Measurements from ENCODE around the gene FAM111A. TPM values are rescaled to one million over a fixed set of nuclear protein-coding genes. Genes with fewer than 3 reads are reported as not detected.
A peak's percentile ranks its signal among the peaks of the same experiment; 100 is the strongest.

Gene FAM111A
- total RNA-seq, 2 donors from 2014 or later, result 15.5 to 23.6 TPM

- intact Hi-C loops (cut with DNase I), result no loop called here
- no peak for DNase-seq (ENCODE audit: low spot score)
Observed at GRCh38 chr11:59191095-59191494, 48.4 kb downstream of the FAM111A start.

GRCh38 chr11:59191890-59192289 is 49.2 kb downstream of the FAM111A start:
- intact Hi-C loops (cut with DNase I), result no loop called here
- DNase-seq (ENCODE audit: low spot score), result no peak

- no peak for DNase-seq (ENCODE audit: low spot score)
- intact Hi-C loops (cut with DNase I), result no loop called here
Observed at GRCh38 chr11:59192446-59193020, 49.9 kb downstream of the FAM111A start.

- no peak for DNase-seq (ENCODE audit: low spot score)
- intact Hi-C loops (cut with DNase I), result no loop called here
Observed at GRCh38 chr11:59193587-59194130, 51.0 kb downstream of the FAM111A start.

- intact Hi-C loops (cut with DNase I), result no loop called here
- no peak for DNase-seq (ENCODE audit: low spot score)
Observed at GRCh38 chr11:59195586-59195985, 52.9 kb downstream of the FAM111A start.

GRCh38 chr11:59196777-59197176 is 54.1 kb downstream of the FAM111A start:
- DNase-seq (ENCODE audit: low spot score), result no peak
- intact Hi-C loops (cut with DNase I), result no loop called here

- intact Hi-C loops (cut with DNase I), result no loop called here
- peak; percentile 92 for DNase-seq (ENCODE audit: low spot score)
Observed at GRCh38 chr11:59197991-59198390, 55.3 kb downstream of the FAM111A start.

GRCh38 chr11:59198726-59199125 is 56.1 kb downstream of the FAM111A start:
- DNase-seq (ENCODE audit: low spot score), result no peak
- intact Hi-C loops (cut with DNase I), result no loop called here

- intact Hi-C loops (cut with DNase I), result loop anchor here in 1 of 2 donors (10.0 kb wide), 1 partner anchor 85 kb away; no protein-coding TSS in a partner anchor
Observed at GRCh38 chr11:59199546-59200422, 57.1 kb downstream of the FAM111A start.

GRCh38 chr11:59200423-59200746 is 57.7 kb downstream of the FAM111A start:
- intact Hi-C loops (cut with DNase I), result loop anchor here in 1 of 2 donors (10.0 kb wide), 1 partner anchor 84 kb away; no protein-coding TSS in a partner anchor
- DNase-seq (ENCODE audit: low spot score), result no peak

More at GRCh38 chr11:59199546-59200422, 57.1 kb downstream of the FAM111A start:
- no peak for DNase-seq (ENCODE audit: low spot score)

GRCh38 chr11:59201353-59201752 is 58.7 kb downstream of the FAM111A start:
- intact Hi-C loops (cut with DNase I), result loop anchor here in 1 of 2 donors (10.0 kb wide), 1 partner anchor 83 kb away; no protein-coding TSS in a partner anchor
- DNase-seq (ENCODE audit: low spot score), result no peak

Other genes starting within 250 kb of the FAM111A start
- not detected for gene GLYATL1, start 203.4 kb upstream of the FAM111A start, total RNA-seq
- not detected for gene GLYATL1B, start 56.5 kb upstream of the FAM111A start, total RNA-seq
- gene FAM111B, start 35.6 kb upstream of the FAM111A start, total RNA-seq, result 1 to 10 TPM in 1 of 2 donors, under 1 TPM in 1; 0.48 to 1.0 TPM
- 1 to 10 TPM; 1.9 to 2.0 TPM for gene DTX4, start 29.3 kb downstream of the FAM111A start, total RNA-seq
- 10 to 100 TPM; 20.4 to 44.8 TPM for gene MPEG1, start 70.1 kb downstream of the FAM111A start, total RNA-seq
- gene OR5AN1, start 216.0 kb downstream of the FAM111A start, total RNA-seq, result not detected

All from posterior vena cava (tissue), 2 donors.